K562 (cell line): Measurements from ENCODE around the gene UBE2L6. TPM values are rescaled to one million over a fixed set of nuclear protein-coding genes. Genes with fewer than 3 reads are reported as not detected.

Source experiments
- FOXP1 ChIP-seq: sonication (generic); formaldehyde crosslinking; IDR thresholded peaks from 2 replicates; pipeline ENCODE4 v1.8.0; 2022; ENCODE audit warnings: mild to moderate bottlenecking, missing genetic modification reagents
- KDM5B ChIP-seq: fragments of 200-600 bp; sonication (generic); IDR thresholded peaks from 2 replicates; pipeline ENCODE4 v1.6.1; 2012; ENCODE audit warnings: low read depth, mild to moderate bottlenecking, moderate library complexity, low read length, control low read depth, inconsistent platforms; ENCODE audit not compliant: insufficient replicate concordance
- MAX ChIP-seq: sonication (generic); formaldehyde crosslinking; IDR thresholded peaks from 2 replicates; pipeline ENCODE4 v1.9.0; 2022; ENCODE audit warnings: mild to moderate bottlenecking, missing genetic modification reagents
- MAZ ChIP-seq, 2 experiments: fragments of 450-650 bp in 1 of 2; sonication (generic) in 1 of 2; formaldehyde crosslinking; IDR thresholded peaks in 1 of 2; conservative IDR thresholded peaks in 1 of 2; 2 replicates each; pipeline versions ENCODE4 v1.4.0 to v1.5.0; 2020; ENCODE audit warnings: mild to moderate bottlenecking in 1 of 2, missing genetic modification reagents in 1 of 2
- MBD2 ChIP-seq: sonication (generic); IDR thresholded peaks from 2 replicates; pipeline ENCODE4 v1.6.1; 2016; ENCODE audit warnings: low read depth, borderline replicate concordance
- MCM2 ChIP-seq: fragments of 450-650 bp; IDR thresholded peaks from 2 replicates; pipeline ENCODE4 v1.6.1; 2017; ENCODE audit warnings: low read depth, mild to moderate bottlenecking
- RFX1 ChIP-seq: fragments of 450-650 bp; IDR thresholded peaks from 2 replicates; pipeline ENCODE4 v1.6.1; 2016; ENCODE audit warnings: mild to moderate bottlenecking, moderate library complexity
- RREB1 ChIP-seq: fragments of 250-450 bp; sonication (Bioruptor Pico); IDR thresholded peaks from 2 replicates; pipeline ENCODE4 v1.4.0; 2020
- SMARCA5 ChIP-seq: fragments of 450-650 bp; IDR thresholded peaks from 2 replicates; pipeline ENCODE4 v1.6.1; 2016
- UBTF ChIP-seq, 2 experiments: IDR thresholded peaks; 2 replicates each; pipeline ENCODE4 v1.6.1; 2012; ENCODE audit warnings: improper control_type of control experiment in 2 of 2, low read depth in 2 of 2, low read length in 2 of 2, borderline replicate concordance in 1 of 2
- YY1 ChIP-seq, 3 experiments: IDR thresholded peaks; 2 replicates each; pipeline ENCODE4 v1.6.1; 2011; ENCODE audit warnings: low read length in 2 of 3, mild to moderate bottlenecking in 2 of 3, moderate library complexity in 2 of 3, borderline replicate concordance in 1 of 3, control low read depth in 1 of 3, low read depth in 1 of 3; ENCODE audit not compliant: insufficient read depth in 3 of 3, insufficient replicate concordance in 2 of 3, control insufficient read depth in 1 of 3, insufficient read length in 1 of 3; ENCODE audit errors: extremely low read depth in 1 of 3
- polyA plus RNA-seq, 8 experiments: library from polyadenylated mRNA; depleted of rRNA in 4 of 8; stranded (reverse) in 5 of 8; unstranded in 3 of 8; fragments of >200 nt; fragmentation: Nextera tagmentation in 2 of 8; fragmentation: Illumina TruSeq in 1 of 8; extraction: Ambion mirVana in 2 of 8; extraction: Trizol in 1 of 8; gene quantifications; 2 replicates each; pipeline versions ENCODE4 v1.2.1 to v1.2.3, GENCODE V29; 2011 to 2014; ENCODE audit warnings: inconsistent platforms in 1 of 8, missing spikeins in 1 of 8
- total RNA-seq, 7 experiments: library from RNA; depleted of rRNA in 6 of 7; stranded (reverse); fragments of >200 nt in 6 of 7; fragmentation: Illumina TruSeq in 2 of 7; extraction: Trizol in 2 of 7; gene quantifications; 2 replicates each; pipeline versions ENCODE4 v1.2.1 to v1.2.3, GENCODE V29; 2011 to 2021; ENCODE audit warnings: low replicate concordance in 1 of 7

The UBE2L6 gene
- total and polyA plus RNA-seq, 9 of the 15 experiments (the other 6 are each of a cell fraction or from before 2014, with no cell fraction given), result 5.9 to 24.9 (median 9.7) TPM

- peak; percentile 63; the same call in 1 of the 2 replicates for TF ChIP-seq MAX (CRISPR knock-in tag)
- TF ChIP-seq KDM5B, result no peak
- TF ChIP-seq FOXP1 (CRISPR knock-in tag), result 0 out of 2 replicates have a peak, but pooled peaks have one; percentile 54
- 0 out of 4 replicates have a peak, but pooled peaks of 1 of the 2 experiments have one; percentile 29 for TF ChIP-seq UBTF (IDR thresholded peaks at IDR 0.05; ENCODE audit: borderline replicate concordance in 1 of 2, low read depth in 2 of 2, low read length in 2 of 2)
- 0 out of 2 replicates have a peak, but pooled peaks have one; percentile 22 for TF ChIP-seq MBD2
- TF ChIP-seq SMARCA5, result no peak
- no peak for TF ChIP-seq MCM2
- TF ChIP-seq RFX1, result no peak
- TF ChIP-seq MAZ (CRISPR knock-in tag; conservative IDR thresholded peaks at IDR 0.05 in 1 of 2, IDR thresholded peaks at IDR 0.05 in 1 of 2), result peak in 1 of 2 experiments; percentile 26; a peak in 1 of 4 replicates
- TF ChIP-seq YY1 (IDR thresholded peaks at IDR 0.05; ENCODE audit: borderline replicate concordance in 1 of 3, control insufficient read depth in 1 of 3, extremely low read depth in 1 of 3, insufficient read depth in 3 of 3, insufficient read length in 1 of 3, insufficient replicate concordance in 2 of 3, low read depth in 1 of 3, low read length in 2 of 3), result peak in 1 of 3 experiments; percentile 7
- TF ChIP-seq RREB1 (CRISPR knock-in tag), result 0 out of 2 replicates have a peak, but pooled peaks have one; percentile 38
- TF ChIP-seq, all 486 proteins: peak for 14
Observed at GRCh38 chr11:57513911-57514537, 53.4 kb downstream of the UBE2L6 start (continued).
